Activated CD4-positive, alpha-beta T cell treated with anti-CD3 and anti-CD28 coated beads, Interleukin-2, Interleukin-4, amounts not matched to agents 100 ng/mL and 50 ng/mL, durations not matched to agents 16 hours and 8 hours (primary cell): ENCODE results near the gene DTNBP1.
"Not testable (repeated sequence)": the region's sequence is repeated elsewhere in the genome, so short reads cannot be mapped to it uniquely, and the experiment has no call there.

Experiments used
- DNase-seq: peaks from one replicate; pipeline ENCODE4 v3.0.0-alpha.2; 2020; ENCODE audit warnings: low spot score

DTNBP1 gene

GRCh38 chr6:15556711-15557110 is 106.1 kb downstream of the DTNBP1 start:
- no peak for DNase-seq

DNA sequence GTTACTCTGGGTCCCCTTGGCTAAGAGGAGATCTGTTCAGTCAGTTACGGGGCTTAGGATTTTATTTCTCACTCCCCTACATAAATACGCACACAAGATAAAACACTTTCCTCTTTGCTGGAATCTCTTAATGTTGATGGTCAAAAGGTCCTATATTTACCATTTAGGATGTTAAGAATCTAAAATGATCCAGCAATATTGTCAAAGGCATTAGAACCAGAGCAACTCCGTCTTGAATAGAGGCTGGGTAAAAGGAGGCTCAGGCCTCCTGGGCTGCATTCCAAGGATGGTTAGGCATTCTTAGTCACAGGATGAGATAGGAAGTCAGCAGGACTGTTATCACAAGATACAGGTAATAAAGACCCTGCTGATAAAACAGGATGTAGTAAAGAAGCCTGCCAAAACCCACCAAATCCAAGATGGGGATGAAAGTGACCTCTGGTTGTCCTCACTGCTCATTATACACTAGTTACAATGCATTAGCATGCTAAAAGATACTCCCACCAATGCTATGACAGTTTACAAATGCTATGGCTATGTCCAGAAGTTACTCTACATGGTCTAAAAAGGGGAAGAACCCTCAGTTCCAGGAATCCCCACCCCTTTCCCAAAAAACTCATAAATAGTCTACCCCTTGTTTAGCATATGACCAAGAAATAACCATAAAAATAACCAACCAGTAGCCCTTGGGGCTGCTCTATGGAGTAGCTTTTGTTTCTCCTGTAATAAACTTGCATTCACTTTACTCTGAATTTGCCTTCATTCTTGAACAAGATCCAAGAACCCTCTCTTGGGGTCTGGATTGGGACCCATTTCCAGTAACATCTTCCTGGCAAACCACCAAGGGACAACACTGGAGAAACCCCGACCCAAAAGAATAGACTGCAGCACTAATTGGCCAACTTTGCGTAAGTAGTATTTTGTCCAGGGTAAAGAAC is 107.5 kb downstream of the DTNBP1 start:
- no peak for DNase-seq

- no peak for DNase-seq
Observed at GRCh38 chr6:15554728-15555100, 108.1 kb downstream of the DTNBP1 start.

DNA sequence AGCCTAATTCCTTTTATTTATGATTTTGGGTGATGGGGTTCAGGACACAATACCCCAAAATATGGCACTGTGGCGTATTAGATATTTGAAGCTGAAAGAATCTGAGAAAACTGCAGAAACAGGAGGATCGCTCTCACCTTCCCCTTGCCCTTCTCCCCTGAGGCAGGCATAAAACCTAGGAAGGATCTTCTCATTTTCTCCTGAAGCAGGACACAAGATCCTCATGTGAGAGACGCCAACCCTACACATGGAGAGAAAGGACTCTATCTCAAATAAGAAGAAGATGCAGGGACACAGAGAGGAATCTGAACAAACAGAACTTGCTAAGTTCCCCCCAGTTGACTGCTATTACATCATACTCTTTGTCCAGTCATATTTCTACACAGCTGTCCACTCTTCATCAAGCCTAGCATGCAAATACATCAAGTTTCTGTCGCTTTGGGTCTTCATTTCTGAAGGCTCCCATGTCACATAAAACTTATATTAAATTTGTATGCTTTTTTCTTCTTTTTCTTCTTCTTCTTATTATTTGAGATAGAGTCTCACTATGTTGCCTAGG is 109.0 kb downstream of the DTNBP1 start:
- DNase-seq = no peak

GRCh38 chr6:15553031-15553430 is 109.8 kb downstream of the DTNBP1 start:
- DNase-seq = no peak

DNA sequence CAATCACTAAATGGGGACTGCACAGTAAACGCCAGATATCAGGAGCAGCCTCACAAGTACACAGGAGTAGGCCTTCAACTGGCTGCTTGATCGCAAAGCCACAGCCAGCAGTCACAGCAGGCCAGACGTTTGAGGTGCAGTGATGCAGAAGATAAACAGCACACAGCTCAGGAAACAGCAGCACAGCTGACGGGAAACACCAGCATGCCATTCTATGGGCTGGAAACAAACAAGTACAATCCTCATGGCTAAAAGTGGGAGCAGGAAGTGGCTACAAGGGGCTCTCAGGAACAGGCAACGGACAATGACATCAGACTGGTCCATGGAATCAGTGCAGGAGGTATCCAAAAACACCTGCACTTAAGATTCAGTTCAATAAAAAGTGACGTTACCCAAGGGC is 111.0 kb downstream of the DTNBP1 start:
- no peak for DNase-seq

DNA sequence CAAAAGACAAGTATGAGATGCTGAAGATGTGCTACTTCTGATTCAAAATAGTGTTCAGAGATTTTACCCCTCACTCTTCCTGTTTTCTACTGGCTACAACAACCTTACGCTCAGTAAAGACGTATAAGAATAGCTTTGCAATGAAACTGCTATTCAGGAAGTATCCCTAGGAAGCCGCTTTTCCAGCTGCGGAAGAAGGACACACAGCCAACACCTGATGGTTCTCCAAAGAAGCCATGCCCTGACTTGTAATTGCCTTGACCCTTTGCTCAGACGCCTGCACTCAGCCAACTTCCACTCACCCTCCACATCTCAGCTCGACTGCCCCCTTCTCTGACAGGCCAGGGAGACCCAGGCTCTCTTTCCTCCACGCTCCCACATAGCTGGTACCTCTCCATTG is 111.6 kb downstream of the DTNBP1 start:
- no peak for DNase-seq

GRCh38 chr6:15550546-15551123 is 112.2 kb downstream of the DTNBP1 start:
- DNase-seq = no peak

- DNase-seq = no peak
Observed at GRCh38 chr6:15549371-15549770, 113.5 kb downstream of the DTNBP1 start.

GRCh38 chr6:15547400-15547799 is 115.4 kb downstream of the DTNBP1 start:
- DNase-seq = no peak

DNA sequence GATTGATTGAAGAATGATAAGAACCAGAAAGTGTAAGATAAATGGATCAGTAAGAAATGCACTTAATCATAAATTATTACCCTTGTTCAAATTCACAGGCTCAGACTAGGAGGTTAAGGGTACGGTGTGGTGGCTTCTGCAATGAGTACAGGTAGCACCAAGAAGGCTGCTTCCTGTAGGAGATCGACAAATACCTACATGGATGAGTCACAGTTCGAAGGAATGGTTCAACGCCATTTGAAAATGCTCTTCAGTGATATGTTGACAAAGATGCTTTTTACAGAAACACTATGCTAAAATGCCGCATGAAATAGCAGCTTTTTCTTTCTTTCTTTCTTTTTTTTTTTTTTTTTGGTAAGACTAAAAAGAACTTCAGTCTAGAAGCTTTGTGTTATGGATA is 116.2 kb downstream of the DTNBP1 start:
- no peak for DNase-seq

- DNase-seq = no peak
Observed at GRCh38 chr6:15544321-15544900, 118.4 kb downstream of the DTNBP1 start.

GRCh38 chr6:15543332-15543917 is 119.4 kb downstream of the DTNBP1 start:
- DNase-seq = not testable (repeated sequence)

- DNase-seq = no peak
Observed at GRCh38 chr6:15539722-15540270, 123.0 kb downstream of the DTNBP1 start.

DNA sequence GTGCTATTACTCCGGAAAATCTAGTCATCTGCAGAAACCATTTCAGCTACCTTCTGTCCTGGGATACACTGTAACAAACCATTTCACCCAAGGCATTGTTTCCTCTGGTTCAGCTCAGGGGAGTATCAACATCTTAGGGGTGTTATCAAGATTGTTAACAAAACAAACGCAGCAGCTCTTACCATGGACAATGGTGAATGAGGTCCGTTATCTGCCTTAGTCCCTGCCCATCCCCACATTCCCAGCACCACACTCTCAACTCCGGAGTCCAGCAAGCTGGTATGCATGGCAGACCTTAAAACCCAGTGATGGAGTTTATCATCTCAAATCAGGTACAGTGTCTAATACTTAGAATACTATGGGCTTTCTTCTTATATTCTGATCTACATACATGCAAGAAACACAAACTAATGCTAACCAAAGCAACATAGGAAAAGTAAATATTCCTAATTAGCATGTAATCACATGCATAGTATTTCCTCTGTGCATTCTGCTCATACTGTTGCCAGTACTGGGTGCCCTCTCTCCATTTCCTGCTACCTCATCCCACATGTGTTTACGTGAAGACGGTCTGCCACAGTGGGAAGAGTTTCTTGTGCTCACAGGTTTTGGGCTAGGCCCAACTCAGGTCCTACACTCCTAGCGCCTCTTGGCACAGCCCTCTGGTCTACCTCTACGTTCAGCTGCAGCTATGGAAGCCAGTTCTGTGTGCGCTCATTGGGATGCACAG is 123.9 kb downstream of the DTNBP1 start:
- DNase-seq = no peak

DNA sequence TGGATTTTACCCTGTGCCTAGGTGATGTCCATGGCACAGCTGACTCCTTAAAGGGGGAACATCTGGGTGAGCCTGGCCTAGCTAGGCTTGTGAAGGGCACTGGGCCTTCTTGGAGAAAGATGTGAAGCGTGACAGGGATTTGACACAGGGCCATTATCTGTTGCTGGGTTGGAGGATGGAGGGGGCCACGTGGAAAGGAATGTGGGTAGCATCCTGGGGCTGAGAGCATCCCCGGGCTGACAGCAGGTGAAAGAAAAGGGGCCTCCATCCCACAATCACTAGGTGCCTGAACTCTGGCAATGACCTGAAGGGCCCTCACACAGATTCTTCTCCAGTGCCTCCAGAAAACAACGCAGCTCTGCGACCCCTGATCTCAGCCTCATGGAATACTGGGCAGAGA is 124.7 kb downstream of the DTNBP1 start:
- no peak for DNase-seq

DNA sequence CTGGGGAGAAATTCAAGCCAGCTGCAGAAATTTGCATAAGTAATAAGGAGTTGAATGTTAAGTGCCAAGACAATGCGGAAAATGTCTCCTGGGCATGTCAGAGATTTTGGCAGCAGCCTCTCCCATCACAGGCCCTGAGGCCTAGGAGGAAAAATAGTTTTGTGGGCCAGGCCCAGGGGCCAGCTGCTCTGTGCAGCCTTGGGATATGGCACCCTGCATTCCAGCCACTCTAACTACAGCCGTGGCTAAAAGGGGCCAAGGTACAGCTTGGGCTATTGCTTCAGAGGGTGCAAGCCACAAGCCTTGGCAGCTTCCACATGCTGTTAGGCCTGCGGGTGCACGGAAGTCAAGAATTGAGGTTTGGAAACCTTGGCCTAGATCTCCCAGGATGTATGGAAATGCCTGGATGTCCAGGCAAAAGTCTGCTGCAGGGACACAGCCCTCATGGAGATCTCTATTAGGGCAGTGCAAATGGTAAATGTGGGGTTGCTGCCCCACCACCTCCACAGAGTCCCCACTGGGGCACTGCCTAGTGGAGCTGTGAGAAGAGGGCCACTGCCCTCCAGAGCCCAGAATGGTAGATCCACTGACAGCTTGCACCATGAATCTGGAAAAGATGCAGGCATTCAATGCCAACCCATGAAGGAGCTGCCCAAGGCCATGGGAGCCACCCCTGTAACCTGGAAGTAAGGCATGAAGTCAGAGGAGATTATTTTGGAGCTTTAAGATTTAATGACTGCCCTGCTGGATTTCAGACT is 126.5 kb downstream of the DTNBP1 start:
- DNase-seq = no peak

GRCh38 chr6:15535495-15536197 is 127.2 kb downstream of the DTNBP1 start:
- DNase-seq = no peak

GRCh38 chr6:15534974-15535373 is 127.9 kb downstream of the DTNBP1 start:
- DNase-seq = no peak

- DNase-seq = no peak
Observed at GRCh38 chr6:15533379-15534026, 129.3 kb downstream of the DTNBP1 start.
